NCI-H2029 treated with DMSO at 0.1 percent for 48 hours (cell line): ENCODE data around the gene NKX6-1.

Experiments
- DNase-seq: peaks from one replicate; lab custom pipeline; 2025; lab: John Stamatoyannopoulos, UW

NKX6-1 gene

DNA sequence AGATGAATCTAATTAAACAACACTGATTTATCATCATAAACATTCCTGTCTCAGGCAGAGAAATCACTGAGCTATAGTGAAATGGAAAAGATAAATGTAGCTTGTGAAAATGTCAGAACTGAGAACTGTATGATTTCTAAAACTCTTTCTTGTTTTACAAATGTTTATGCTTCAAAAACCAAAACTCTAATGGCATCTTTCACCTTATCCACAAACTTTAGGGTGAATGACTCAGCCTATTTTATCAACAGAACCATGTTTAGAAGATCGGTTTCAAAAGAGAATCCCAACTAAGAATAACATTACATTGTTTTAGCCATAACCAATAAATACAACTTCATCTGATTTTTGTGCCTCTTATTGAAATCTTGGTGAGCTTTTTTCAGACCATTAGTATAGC is 21.4 kb downstream of the NKX6-1 start:
- DNase-seq, result no peak

DNA sequence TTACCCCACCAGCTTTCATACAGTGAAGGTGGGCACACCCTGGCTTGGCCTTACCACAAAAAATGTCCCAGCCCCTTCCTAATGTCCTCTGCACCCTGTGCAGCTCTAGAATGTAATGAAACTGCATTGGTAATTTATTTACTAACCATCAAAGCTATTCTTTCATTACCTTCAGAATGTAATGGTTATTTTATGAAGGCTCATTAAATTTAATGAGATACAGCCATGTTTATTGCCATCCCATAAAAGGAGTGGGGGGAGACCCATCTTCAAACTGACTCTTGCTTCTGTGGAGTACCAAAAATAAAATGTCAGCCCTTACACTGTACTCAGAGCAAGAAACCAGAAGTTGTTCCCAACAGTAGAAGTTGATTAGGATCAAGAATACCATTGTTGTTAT is 25.0 kb downstream of the NKX6-1 start:
- no peak for DNase-seq

DNA sequence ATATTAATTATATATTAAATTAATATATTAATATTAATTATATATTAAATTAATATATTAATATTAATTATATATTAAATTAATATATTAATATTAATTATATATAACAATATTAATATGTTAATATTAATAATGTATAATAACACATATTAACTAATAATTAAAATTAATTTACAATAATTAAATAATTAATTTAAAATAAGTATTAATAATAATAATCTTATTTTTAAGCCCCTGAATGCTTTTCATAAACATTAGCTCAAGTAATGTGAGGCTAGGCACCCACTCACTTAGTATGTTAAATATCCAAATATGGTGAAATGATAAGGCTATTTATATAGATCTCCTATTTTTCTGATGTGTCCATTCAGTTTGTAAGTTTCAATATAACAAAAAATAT is 26.9 kb downstream of the NKX6-1 start:
- no peak for DNase-seq

DNA sequence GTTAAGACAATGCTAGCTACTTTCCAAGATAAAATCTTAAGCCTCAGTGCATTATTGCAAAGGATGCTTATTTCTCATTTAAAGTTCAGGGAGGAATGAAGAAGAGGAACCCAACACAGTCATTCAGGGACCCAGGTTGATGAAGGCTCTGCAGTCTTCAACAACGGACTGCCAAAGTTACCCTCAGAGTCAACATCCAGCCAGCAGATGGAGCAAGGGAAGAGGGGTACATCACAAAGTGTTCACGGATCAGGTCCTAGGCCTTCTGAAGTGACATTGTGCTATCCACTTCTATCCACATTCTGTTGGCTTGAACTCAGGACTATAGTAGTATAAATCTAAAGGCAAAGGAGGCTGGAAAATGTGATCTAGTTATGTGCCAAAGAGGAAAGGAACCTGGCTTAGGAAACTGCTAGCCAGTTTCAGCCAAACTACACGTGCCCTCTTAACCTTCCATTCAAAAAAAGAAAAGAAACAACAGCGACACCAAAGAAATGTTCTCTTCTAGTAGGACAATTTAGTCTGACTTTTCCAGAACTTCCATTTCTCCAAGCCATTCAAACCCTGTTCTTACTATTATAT is 28.8 kb downstream of the NKX6-1 start:
- DNase-seq, result no peak

DNA sequence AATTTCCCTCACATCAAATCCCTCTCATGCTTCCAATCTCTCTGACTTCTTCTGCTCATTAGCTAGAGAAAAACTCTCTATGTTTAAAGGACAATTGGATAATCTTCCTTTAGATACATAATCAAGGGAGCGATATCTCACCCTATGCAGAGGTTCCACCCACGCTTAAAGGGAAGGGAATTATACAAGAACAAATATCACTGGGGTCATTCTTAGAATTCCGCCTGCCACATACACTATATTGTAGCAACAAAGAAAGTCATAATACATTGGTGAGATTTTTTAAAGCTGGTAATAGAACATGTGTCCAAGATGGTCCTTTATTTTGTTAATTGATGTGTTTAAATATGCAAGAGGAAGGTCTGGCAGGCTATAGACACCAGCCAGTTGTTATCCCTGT is 31.5 kb downstream of the NKX6-1 start:
- no peak for DNase-seq

DNA sequence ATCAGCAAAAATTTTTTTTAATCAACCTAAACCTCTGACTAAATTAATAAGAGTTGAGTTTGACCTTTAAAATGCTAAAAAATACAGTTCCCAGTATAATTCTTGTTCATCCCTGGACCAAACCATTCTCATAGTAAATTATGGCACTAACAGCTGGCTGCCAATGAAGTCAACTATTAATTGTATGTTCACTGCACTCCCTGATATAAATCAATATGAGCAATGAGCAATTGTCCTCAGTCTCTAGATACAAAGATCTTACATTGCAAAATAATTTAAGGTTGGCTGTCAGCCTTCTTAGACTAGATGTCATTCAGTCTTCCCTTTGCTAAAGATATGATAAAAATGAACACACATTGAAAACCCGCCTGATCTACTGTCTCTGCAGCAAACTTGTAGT is 39.3 kb downstream of the NKX6-1 start:
- no peak for DNase-seq

DNA sequence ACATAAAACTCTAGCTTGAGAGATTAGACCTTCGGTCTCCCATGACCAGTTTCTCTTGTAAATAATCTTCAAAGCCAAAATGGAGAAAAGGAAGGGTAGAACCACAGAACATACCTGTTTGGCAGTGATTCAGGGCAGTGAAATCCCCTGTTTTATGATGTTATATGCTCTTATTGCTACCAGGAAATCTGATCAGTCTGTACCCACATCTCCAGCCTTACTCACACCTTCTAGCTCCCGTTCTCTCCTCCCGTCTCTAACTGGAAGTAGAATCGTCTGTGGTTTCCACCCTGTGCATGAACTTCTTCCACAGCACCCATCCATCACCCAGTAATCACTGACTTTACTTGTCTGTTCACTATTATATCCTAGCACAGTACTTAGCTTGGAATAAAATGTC is 42.9 kb downstream of the NKX6-1 start:
- DNase-seq, result no peak

DNA sequence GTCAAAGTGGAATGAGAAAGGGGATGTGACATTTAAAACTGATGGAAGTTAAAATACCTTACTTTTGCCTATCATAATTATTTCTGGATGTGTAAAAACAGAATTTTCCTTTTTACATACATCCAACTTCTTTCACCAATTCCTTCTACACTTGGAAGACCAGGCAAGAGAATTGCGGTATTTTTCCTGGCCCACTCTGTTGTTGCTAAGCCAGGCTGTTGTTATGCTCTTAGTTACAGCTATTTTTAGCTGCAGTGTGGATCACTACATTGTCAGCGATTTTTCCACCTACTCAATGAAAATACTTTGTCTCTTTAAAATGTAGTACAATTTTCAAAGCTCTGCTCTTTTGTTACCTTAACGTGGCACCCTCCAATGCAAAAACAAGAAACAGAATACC is 43.4 kb downstream of the NKX6-1 start:
- DNase-seq, result no peak

DNA sequence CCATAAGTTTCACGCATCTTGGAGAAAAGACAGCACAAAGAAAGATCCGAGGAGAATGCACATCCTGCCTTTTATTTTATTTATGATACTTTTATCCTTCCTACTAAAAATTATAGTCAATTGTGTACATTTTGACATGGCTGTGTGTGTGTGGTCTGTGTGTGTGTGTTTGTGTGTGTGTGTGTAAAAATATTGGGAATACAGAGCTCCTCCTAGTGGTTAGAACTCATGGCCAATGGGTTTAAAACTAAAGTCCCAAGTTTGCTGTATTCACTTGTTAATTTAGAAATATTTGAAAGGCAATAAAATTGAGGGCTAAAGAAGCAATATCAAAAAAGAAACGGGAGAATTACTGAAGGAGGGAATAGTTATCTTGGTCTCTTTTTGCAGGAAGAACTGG is 47.5 kb downstream of the NKX6-1 start:
- no peak for DNase-seq

DNA sequence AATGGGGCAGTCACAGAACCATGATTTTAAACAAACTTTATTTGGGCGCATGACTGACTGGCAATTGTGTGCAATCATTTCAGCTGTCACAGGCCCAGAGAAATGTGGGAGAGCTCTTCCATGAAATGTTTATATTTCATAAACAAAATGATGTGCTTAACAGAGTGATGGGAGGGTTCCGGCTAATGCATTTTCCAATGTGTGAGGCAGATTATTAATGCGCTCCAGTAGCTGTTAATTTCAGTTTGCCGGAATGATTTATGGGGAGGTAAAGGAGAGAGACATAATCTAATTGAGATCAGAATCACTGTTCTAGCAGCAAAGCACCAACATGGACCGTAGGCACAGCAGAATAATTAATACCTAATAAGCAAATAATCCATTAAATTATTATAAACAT is 55.6 kb downstream of the NKX6-1 start:
- DNase-seq, result no peak

DNA sequence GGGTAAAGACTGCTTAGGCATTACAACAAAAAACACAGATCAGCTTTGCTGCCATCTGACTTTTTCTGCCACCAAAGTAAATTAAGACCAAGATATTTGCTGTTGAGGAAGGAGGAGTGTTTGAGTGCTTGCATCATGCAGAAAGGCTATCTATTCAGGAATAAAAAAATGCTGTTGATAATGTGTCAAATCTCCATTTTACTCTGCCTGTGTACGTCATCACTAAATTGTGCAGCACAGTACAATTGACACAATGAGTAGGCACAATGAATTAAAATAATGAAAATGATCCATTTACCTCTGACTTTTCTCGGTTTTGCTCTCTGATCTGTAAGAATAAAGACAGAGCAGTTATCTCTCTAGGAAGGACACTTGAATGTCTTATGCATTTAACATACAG is 56.3 kb downstream of the NKX6-1 start:
- no peak for DNase-seq
